Amygdala (tissue), 56 donors: ENCODE measurements around the gene ERC2.
"Not testable (repeated sequence)": the region's sequence is repeated elsewhere in the genome, so short reads cannot be mapped to it uniquely, and the experiment has no call there.

Experiments
- DNase-seq, 56 donors: peaks; one replicate each; lab custom pipeline; 2025; lab: John Stamatoyannopoulos, UW

Gene ERC2

DNA sequence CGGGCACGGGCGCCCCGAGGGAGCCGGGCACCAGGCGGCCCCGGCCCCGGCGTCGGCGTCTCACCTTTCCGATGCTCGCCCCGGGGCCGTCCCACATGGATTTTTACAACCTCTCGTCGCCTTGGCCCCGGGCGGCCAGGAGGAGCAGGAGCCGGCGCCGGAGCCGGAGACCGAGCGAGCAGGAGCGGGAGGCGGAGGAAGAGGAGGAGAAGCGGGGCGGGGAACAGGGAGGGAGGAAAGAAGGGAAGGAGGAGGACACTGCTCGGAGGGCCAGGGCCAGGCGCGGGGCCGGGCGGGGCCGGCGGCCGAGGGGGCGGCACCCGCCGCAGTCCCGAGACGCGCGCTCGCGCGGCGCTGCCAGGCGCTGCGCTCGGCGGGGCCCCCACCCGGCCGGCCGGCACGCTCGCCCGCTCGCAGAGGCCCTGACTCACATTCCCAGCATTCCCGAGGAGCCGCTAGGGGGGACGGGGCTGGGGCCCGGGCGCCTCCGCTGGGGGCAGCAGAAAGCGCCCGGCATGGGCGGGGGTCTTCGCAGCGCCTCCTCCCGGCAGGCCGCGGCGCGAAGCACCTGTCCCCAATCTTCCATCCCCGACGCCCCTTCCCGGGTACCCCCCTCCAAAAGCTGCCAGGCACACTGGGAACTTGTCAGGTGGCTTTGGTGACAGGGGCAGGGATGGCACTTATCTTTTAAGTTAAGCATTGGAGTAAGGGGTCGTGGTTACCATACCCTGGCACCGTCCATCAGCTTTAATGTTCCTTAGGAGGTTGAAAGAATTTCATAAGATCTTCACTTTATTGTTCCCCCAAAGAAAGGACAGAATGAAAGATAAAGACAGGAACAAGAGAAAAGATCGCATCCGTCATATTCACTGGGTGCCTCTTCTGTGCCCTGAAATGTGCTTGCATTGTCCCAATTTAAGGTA lies at the start of gene ERC2:
Gene ERC2, minus strand, starts transcription at position 284 of the 923 bp plus-strand sequence.
- DNase-seq: peak in 49 of 56 donors; percentile 4 to 81 (median 37)

DNA sequence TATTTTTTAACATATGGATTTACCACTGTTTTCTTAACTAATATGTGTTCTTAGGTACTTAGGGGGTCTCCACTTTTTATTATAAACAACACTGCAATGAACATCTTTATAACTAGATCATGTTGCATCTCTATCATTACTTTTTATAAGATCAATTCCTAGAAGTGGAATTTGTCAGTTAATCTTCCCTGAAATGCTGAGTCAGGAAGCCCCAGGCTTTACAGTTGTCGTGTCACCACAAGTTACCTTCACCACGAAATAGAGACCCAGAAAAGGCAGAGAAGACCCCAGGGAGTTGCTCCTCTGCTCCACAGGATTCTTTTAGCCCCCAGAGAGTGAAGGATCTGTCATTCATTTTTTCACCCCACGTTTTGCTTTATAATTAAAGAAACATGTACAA lies 34.5 kb upstream of the ERC2 start:
- DNase-seq: no peak

DNA sequence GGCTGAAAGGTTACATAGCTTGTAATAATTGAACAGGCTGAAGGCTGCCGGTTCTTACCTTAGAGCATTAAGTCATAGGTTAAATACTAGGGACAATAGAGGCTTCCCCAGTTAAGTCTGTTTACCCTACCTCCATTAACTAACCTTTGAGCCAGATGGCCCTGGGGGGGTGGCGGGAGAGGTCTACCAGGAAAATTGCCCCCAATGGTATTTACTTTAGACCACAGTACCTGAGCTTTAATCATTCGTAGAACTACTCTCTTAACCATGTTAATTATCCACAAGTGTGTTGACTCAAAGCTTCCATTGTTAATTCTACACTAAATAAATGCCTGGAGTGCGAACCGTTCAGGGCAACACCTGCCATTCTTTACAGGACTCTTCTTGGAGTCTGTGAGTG lies 28.1 kb upstream of the ERC2 start:
- not testable (repeated sequence) for DNase-seq

DNA sequence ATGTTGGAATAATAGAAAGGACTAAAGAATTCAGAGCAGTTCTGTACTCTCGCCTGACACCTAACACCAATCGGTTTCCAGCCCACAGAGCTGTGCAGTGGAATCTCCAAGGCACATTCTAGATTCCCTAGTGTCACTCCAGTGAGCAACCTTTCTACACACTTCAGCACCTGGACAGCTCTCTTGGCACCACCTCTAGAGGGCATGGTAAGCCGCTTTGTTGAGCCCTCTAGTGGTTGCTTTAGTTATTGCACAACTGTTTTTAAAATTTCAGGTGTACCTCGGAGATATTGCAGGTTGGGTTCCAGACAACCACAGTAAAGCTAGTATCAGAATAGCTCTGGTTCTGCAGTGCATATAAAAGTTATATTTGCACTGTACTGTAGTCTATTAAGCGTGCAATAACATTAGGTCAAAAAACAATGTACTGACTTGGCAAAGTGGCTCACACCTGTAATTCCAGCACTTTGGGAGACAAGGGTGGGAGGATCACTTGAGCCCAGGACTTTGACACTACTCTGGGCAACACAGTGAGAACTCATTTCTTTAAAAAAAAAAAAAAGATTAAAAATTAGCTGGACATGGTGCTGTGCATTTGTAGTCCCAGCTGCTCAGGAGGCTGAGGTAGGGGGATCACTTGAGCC lies 26.5 kb upstream of the ERC2 start:
- DNase-seq: peak in 34 of 56 donors; percentile 0 to 67 (median 10)

DNA sequence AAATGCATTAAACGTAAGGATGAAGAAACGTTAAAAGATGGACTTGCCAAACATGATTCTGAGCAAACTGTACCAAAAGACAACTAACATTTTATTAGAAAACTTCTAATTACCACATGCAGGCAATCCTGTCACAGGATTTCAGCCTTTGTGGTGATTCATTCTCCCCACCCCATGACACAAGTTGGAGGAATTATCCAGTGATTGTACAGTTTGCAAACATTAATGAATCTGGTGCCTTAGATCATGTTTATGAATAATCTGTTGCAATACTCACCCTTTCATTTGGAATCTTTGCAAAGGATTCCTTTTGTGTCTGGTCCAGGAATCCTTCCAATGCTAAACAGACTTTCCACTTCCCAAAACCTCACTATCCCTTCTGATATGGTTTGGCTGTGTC lies 23.3 kb upstream of the ERC2 start:
- DNase-seq: no peak

DNA sequence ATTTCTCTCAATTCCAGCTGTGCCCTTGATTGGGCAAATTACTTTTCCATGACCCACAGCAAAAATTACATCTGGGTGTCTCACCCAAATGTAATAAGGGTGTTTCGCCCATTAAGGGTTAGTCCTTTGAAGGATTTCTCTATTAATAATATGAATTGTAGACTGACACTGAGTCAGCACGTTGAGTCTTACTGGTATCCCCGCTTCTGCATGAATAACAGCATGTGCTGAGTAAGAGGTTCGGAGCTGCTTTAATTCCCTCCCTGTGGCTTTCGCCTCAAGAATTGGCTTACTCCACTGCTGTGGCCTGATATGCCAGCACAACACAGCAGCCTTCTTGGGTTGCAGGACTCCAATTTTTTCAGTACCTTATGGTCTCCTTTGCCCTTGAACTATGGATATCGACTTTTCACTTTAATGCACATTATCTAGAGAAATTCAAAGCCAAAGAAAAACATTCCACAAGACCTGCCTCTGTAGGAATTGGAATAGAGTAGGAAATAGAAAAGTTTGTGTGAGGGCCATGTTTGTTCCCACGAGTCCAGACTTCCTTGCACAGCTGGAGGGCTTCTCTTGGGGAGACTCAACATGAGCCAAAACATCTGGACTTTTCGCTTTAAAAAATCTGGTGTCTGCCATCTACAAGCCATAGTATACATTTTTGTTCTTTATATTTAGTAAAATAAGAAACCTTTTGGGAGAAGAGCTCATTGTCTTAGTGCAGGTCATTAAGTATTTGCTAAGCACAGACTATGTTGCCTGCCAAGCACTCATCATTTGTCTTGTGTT lies 20.7 kb upstream of the ERC2 start:
- no peak for DNase-seq

DNA sequence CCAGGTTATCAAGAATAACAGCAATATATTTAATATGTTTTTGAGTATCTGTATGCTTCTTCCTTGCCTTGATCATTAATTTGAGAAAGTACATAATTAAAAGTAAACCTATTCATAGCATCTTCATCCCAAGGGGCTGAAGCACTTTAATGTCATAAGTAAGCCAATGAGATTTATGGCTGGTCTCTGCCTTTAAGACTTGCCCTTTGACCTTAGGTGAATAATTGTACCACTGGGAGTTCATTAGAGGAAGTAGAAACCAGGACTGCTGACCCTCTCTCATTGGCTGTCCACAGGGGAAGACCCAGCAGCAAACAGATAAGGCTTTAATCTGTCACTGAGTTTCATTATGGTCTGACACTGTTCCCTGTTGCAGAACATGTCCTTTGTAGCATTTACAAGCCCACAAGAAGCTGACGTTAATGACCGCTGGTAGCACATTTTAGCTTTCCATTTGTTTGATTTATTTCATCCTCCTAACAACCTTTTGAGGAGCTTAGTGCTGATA lies 16.3 kb upstream of the ERC2 start:
- DNase-seq: no peak

DNA sequence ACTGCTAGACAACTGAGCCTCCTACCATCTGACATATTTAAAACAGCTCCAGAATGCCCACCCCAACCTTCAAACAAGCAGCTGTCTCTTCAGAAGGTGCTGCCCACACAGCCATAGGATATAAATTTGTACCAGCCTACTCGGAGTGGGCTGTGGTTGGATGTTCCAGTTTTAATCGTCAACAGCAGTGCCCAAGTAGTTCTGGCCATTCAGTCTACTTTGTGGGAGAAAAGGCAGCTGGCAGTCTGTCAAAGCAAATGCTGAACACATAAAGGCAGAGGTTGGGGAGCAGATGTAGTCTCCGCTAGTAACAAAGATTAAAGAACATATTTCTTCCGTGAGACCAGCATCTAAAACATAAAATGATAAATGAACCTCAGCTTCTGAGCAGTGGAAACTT lies 15.9 kb upstream of the ERC2 start:
- DNase-seq: peak in 18 of 56 donors; percentile 2 to 67 (median 26)

DNA sequence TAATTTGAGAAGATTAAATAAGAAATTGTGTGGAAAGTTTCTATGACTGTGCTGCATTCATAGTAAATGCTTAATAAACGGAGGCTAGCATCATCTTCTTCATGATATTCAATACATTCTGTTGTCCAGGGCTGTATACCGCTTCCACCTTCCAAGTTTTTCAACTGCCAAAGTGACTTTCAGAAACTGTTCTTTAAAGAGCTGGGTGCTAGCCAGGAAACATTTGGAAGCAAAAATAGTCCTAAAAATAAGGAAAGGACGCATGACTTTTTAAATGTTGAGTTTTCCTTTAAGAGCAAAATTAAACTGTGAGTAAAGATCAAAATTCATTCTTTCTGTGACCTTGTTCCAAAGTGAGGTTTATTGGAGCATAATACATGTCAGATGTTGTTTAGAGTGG lies 9.4 kb upstream of the ERC2 start:
- DNase-seq: no peak

DNA sequence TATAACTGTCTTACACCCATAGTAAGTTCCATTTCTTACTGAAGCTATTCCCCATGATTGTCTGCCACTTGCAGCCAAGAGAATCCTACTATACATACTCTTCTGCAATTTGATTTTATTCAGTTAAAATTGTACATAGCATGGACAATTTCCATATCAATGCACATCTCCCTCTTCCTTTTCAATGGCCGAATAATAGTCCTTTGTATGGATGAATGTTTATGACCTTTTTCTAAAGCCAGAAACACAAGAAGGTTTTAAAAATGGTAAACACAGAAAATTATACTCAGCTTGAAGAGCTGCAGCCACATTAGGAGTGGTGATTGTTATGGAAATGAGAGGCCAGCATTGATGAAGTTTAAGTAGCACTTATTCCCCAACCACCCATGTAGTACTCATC lies 8.5 kb upstream of the ERC2 start:
- DNase-seq: no peak

DNA sequence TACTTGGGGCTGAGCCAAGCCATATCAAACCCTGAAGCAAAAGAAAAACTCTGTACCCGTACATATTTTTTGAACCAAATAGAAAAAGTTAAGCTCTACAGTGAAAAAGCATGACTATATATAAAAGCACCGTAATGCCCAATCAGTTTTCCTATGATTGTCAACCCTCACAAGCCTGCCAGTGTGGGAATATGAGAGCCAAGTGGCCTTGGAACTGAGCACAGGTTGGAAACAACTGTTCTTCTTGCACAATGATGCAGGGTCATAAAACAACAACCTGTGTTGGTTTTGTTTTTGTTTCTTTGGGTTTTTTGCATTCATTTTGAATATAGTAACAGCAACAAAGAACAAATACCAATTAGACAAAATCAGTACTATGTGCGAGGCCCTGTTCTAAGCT lies 3.5 kb upstream of the ERC2 start:
- DNase-seq: no peak

DNA sequence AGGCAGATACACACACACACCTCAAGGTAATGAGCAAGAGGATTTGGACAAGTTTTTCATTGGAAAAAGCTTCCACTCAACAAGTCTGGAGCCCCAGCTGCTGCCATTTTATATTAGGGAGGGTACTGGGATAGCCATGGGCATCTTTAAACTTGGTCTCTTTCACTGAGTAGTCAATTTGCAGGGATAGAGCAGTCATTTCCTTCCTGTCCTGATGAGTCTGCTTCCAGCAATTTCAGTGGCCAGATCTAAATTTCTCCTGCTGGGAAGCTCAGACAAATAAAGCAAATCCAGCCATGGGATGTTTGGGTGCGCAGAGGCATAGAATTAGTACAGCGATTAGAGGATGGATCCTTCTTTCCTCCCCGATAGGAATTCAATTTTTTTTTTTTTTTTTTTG lies 874 bp upstream of the ERC2 start:
- DNase-seq: no peak

DNA sequence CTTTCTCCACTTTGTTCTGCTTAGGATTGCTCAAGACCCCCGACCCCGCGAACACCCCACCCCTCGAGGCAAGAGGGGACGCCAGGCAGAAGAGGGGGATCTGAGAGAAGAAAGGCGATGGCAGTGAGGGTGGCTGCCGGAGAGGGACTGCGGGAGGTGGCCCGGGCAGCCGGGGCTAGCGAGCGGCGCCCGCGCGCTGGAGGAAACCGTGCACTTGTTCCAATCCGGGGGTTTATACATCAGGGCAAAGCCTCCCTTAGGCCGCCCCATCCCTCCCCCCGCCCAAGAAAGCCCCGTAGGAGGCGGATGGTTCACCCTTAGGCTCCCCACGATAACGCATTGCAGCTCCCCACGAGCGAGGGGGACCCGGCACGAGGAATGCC lies 475 bp downstream of the ERC2 start:
- DNase-seq: peak in 5 of 56 donors; percentile 17 to 40 (median 27)

DNA sequence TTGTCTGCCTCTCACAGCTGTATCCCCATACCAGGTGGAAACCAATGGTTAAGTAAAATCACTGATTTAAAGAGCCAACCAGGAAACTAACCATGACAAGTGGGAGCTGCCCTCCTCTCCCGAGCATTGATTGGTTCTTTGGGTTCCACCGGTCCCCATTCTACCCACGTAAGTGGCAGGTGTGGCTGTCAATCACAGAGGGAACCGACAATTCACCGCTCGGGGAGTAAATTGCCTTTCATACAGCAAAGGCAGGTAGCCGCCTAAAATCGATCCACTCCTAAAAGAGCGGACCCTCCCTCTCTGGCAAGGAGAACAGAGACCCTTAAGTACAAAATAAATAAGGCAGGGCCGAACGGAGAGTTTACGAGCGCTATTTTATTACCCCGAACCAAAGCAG lies 1.2 kb downstream of the ERC2 start:
- DNase-seq: peak in 52 of 56 donors; percentile 14 to 85 (median 65)

DNA sequence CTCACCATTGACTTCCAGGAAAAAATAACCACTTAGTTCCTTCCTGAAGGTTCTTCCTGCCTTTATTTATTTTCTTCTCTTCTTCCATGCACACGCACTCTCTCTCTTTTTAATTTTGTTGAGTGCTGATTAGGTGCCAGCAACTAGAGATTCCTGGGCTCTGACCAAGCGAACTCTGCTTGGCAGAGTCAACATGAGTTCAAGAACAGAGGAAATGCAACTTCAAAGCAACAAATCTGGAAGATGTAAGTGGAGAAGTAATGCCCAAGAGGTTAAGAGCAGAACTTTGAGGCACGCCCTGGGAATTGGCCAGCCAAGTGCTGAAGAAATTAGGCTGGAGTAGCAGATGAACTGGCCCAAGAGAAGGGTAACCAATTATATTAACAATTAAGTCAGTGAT lies 8.5 kb downstream of the ERC2 start:
- DNase-seq: no peak

DNA sequence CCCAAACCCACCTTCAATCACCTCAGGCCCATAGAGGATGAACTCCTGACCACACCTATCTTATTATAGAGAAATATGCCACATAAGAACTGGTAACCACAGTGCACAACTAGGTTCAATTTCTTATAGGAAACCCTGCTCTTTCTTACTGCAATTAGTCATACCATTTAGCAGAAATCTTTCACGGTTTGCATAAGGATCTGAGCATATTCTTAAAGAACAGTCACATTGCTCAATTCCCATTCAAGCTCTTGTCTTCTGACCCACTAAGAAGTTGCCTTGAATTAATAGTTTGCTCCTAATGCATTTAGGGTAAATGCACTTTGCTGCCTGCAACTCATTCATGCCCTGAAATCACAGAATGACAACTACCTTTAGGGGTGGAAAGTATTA lies 9.2 kb downstream of the ERC2 start:
- DNase-seq: no peak

DNA sequence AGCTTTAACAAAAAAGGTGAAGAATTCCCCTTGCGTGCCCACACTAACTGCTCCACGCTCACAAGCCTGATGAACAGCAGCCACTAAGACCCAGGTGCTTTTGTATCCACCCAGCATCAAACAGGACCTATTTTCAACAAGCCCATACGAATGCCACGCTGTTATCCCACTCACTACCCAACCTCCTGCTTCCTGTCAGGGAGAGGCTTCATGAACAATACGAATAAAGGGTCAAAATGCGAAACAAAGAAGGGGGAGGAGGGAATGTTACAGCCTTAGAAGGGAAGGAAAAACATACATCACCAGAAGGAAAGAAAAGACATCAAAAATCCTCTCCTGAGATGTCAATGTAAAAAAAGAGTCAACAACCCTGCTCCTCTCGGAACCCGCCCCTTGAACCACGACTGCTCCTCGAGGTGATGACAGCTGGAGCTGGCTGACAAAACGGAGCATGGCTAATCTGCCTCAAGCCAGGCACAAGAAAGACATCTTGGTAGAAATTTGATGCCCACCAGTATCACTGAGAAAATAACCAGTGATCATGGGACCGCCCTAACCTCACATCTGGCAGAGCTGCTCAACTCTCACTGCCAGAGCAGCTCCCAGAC lies 9.7 kb downstream of the ERC2 start:
- no peak for DNase-seq

DNA sequence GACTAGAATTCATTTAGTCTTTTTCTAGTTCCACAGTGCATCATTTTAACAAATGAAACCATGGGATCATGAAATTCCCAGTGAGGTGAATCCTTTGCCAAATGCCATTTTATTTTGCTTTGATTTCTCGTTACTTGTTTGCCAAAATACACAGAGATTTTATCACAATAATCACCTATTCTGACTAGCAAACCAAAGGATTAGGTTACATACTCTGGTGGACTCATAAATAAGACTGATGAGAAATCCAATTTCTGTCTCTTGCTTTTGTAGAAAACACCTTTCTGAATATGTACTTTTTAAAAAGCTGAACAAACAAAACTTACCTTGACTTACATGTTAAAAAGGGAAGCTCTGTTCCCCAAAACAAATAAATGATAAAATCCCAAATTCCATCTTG lies 12.2 kb downstream of the ERC2 start:
- no peak for DNase-seq

DNA sequence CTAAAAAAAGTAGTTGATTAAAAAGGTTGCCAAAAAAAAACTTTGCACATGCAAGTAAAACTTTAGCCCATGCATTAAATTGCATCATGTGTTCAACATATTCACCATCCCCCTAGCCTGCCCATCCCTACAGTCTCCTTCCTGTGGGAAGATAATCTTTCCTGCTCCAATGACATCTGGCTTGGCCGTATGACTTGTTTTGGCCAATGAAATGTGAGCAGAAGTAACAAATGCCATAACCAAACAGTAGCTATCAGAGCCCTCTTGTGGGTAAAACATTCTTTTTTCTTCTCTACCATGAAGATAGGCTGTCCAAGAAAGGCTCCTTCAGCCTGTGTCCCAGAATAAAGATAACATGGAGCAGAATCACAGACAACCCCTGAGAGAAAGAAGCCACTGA lies 15.3 kb downstream of the ERC2 start:
- no peak for DNase-seq

DNA sequence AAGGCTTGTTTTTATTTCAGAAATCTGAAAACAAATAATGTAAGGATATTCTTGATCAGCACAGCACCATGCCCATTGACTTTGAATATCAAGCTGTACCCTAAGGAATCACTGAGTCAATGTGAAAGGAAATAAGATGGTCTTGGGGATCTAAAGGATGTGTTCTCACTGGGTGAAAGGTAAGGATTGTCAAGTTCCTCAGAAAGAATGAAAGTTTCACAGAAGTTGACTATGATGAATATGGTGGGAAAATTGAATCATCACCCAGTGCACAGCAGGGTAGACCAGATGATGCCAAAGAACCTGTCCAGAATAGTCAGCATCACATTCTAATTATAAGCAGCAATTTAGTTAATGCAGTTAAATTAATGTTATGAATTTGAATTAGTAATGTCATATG lies 16.2 kb downstream of the ERC2 start:
- no peak for DNase-seq

DNA sequence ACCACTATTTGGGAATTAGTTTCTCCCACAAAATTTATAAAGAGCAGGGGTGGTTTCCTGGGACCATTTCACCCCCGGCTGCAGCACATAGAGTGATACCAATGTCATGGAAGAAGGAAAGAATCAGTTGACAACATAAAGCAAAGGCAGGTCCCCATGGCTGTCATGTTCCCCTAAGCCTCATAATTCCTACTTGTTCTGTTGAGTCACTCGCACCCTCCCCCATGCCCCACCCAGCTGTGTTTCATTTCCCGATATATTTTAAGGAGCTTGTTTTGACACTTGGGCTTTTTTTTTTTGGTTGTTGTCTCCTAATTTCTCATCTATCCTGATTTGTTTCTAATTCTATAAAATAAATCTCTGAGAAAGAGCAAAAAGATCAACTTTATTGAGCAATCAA lies 24.9 kb downstream of the ERC2 start:
- peak in 2 of 56 donors; percentile 0 to 4 for DNase-seq
